Stimulated activated CD4-positive, alpha-beta T cell treated with anti-CD3 and anti-CD28 coated beads, Interleukin-15, amount 100 ng/mL, for 1 hour (primary cell): ENCODE data around the gene TMEM131.

ENCODE experiments used
- DNase-seq, 2 donors: peaks; one replicate each; pipeline ENCODE4 v3.0.0-alpha.2; 2020; ENCODE audit warnings: low read depth in 1 of 2, low spot score in 1 of 2

The TMEM131 gene

GRCh38 chr2:98020992-98021713, 25.4 kb upstream of the TMEM131 start:
- no peak for DNase-seq

- DNase-seq = no peak
These were observed 24.8 kb upstream of the TMEM131 start for GRCh38 chr2:98020516-98020915.

GRCh38 chr2:98016908-98017670, 21.3 kb upstream of the TMEM131 start:
- DNase-seq = no peak

- DNase-seq = no peak
These were observed 19.9 kb upstream of the TMEM131 start for GRCh38 chr2:98015671-98016070.

- no peak for DNase-seq
These were observed 18.6 kb upstream of the TMEM131 start for GRCh38 chr2:98014379-98014778.

- no peak for DNase-seq
These were observed 17.8 kb upstream of the TMEM131 start for GRCh38 chr2:98013407-98014042.

GRCh38 chr2:98012561-98012991, 16.8 kb upstream of the TMEM131 start:
- DNase-seq = no peak

- no peak for DNase-seq
These were observed 14.4 kb upstream of the TMEM131 start for GRCh38 chr2:98009887-98010760.

GRCh38 chr2:98008415-98008814, 12.7 kb upstream of the TMEM131 start:
- no peak for DNase-seq

GRCh38 chr2:98006378-98006777, 10.6 kb upstream of the TMEM131 start:
- DNase-seq = no peak

GRCh38 chr2:98004613-98005012, 8.9 kb upstream of the TMEM131 start:
- no peak for DNase-seq

- no peak for DNase-seq
These were observed 8.3 kb upstream of the TMEM131 start for GRCh38 chr2:98004047-98004446.

GRCh38 chr2:97999536-97999935, 3.8 kb upstream of the TMEM131 start:
- DNase-seq = no peak

GRCh38 chr2:97998431-97999005, 2.8 kb upstream of the TMEM131 start:
- no peak for DNase-seq

GRCh38 chr2:97997784-97998392, 2.1 kb upstream of the TMEM131 start:
- no peak for DNase-seq

- no peak for DNase-seq
These were observed 931 bp upstream of the TMEM131 start for GRCh38 chr2:97996679-97997078.

GRCh38 chr2:97995026-97995733, 568 bp downstream of the TMEM131 start:
- DNase-seq = peak; percentile 9 to 30

GRCh38 chr2:97994476-97994875, 1.3 kb downstream of the TMEM131 start:
- no peak for DNase-seq

- DNase-seq = no peak
These were observed 1.8 kb downstream of the TMEM131 start for GRCh38 chr2:97993926-97994325.
